NCI-H226 (cell line): ENCODE results near the gene PMP22.

Source experiments
- DNase-seq: peaks from one replicate; pipeline ENCODE4 v3.0.0-alpha.2; 2015

Gene PMP22

DNA sequence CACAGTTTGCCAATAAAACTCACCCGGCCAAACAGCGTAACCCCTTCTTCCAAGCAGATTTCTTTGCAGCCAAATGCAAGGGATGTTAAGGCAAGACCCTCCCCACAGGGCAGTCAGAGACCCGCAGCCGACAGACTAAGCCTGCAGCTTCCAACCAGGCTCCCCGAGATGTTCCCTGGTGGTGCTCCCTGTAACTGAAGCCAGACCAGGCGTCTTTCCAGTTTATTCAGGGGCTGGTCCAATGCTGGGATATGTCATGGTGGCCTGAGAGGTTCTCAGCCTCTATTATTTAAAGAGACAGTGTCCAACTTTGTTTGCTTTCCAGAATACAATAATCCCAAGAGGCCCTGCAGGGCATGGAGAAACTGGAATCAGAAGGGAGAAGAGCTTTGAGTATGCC, at the start of gene PMP22:
PMP22 (minus strand) TSS at position 196 of the 400 bp plus-strand sequence. CDS start 4,599 bp downstream, outside the sequence.
- DNase-seq = no peak

DNA sequence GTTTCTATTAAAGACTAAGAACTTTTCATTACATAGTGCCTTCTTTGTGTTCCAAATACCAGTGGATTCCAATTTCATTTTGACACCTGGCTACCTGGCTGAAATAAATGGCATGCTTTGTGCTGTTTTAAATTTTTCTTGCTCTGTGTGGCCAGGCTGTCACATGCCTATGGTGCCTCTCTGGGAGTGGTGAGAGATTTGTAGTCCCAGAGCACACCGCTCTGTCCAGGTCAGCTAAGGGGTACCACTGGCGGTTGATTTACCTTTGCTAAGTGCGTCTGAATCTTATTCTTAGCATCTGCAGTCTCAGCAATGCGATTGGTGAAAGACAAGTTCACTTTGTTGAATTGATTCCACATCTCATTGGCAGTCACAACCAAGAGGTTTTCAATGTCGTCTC, 46.9 kb upstream of the PMP22 start:
- no peak for DNase-seq

DNA sequence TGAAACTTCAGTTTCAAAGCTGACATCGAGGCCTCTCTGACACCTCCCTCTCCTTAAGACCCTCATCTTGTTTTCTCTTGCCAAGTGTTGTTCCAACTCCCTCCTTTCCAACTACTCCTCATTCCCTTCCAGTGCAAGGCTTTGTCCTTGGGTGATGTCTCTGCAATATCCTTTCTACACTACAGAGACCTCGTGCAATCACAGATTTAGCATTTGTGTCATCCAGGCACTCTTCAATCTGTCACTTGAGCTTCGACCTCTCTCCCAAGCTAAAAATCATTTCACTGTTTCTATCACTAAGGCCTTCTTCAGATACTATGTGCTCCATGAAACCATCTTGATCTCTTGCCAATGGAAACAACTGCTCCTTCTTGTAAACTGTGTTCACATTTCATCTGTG, 44.7 kb upstream of the PMP22 start:
- no peak for DNase-seq

DNA sequence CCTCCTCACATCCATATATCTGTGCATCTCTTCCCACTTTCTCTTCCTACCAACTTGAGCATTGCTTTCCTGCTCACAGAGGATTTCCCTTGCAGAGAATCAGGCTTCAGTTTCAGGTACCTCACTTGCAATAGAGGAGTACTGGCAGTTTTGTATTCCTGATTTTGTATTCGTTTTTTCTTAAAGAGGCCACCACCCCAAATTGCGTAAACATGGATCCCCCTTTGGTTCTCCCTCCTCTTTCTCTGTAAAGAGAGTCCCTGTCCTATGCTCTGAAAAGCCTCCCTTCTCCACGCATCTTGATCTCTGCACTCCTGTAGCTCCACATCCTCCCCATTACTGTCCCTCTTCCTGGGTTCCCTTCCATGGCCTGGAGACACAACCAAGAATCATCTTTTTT, 44.1 kb upstream of the PMP22 start:
- DNase-seq = no peak

DNA sequence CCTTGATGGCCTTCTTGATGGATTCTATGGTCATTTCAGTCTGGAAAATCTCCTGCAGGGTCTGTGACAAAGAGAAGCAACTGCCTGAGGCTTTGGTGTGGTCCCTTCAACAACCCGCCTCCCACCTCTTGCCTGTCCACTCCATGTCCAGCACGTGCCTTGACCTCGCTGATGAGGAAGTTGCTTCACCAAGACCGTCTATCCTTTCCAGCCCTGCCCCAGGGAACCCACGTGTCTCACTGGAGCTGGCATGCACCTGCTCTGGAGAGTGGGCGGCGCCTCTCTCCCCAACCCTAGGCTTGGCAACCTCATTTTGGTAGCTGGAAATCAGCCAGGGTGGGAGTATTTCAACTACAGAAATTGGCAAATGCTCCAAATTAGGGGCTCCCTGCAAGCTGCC, 43.6 kb upstream of the PMP22 start:
- no peak for DNase-seq

DNA sequence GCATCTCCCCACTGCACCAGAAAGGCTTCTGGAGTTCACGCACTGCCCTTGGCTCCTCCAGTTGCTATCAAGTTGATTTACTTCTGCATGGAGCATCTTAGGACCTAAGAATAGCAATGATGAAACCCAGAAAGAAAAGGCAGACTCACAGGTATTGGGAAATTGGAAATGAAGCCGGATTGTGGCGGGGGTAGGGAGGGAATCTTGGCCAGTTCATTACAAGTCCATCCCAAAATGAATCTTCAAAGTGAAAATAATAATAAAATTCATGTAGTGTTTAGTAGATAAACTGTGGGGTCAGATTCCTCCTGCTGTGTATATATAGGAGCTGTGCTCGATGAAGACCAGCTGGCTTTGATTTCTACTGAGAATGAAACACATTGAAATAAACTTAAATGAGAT, 42.6 kb upstream of the PMP22 start:
- no peak for DNase-seq

DNA sequence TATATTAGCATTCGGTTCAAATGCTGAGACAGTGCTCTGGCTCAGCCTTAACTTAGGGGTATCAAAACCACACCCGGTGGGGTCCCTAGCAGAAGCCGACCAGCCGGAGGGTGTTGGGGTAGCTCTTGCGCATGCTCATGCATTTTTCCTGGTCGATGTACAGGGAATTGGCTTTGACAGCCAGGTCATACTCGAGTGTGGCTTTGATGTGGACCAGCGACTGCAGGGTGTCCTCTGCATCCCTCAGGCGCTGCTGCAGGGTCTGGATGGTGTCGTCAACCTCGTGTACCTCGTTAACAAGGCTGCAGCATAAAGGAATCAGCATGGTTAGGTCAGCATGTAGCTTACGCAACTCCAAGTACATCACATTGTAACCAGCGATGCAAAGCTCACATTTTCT, 38.7 kb upstream of the PMP22 start:
- DNase-seq = no peak

DNA sequence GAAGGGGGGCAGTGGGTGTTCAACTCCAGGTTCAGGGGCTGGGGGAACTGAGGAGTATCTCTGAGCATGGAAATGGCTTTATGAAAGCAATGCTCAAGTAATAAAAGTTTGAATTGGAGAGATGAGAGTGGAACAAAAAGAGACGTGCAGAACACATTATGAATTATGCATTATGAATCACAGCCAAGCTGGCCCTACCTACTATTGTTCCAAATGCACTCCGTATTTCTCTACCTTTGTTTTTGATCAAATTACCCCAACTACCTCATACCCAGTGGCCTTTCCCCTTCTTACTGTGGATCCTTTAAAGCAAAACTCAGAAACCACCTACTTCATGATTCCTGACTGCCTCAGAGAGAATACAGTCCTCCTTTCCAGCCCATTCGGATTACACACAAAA, 38.1 kb upstream of the PMP22 start:
- no peak for DNase-seq

DNA sequence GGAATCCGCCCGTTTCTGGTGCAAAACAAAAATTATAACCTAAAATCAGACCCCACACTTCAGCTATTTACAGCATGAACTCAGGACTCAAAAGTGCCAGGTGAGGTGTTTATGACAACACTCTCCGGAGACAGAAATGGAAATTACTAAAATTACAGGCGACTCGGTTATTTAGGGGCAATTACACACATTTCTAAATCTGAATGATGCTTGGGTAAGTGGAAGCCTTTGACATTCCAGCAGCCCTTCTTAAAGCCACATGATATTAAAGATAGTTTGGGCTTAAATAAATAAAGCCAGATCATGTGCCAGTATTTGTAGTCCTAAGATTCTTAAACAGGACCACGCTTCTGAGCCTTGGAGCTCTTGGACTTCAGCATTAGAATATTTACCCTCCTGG, 36.7 kb upstream of the PMP22 start:
- no peak for DNase-seq

DNA sequence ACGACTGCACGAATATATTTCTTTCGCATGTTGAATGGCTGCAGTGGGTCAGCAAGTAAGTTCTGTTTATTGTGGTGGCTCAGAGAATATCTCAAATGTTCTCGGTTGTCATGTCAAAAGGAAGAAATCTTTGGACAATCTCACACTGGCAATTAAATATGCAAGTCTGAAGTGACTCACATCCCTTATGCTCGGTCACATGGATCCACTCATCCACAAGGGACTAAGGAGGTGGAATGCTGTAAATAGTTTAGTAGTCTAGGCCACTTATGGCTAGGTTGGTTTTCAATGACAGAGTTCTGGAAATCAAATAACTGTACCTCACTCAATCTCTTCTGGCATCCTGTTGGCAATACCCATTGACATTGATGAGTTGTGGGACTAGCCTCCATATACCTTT, 33.0 kb upstream of the PMP22 start:
- DNase-seq = no peak

DNA sequence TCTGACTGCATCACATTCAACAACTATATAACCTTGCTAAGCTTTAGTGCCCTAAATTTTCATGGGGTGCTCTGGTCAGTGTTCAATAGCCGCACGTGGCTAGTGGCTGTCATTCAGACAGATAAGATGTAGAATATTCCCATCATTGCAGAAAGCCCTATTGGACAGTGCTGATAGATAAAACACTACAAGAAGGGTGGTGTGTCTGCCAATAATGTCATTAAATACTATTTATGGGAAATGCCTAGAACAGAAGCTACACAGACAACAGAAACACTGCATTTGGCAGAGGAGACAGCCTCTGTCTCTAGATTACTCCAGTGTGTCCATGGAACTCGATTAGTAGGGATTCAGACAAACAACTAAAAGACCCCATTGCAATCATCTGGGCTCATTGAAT, 28.4 kb upstream of the PMP22 start:
- no peak for DNase-seq

DNA sequence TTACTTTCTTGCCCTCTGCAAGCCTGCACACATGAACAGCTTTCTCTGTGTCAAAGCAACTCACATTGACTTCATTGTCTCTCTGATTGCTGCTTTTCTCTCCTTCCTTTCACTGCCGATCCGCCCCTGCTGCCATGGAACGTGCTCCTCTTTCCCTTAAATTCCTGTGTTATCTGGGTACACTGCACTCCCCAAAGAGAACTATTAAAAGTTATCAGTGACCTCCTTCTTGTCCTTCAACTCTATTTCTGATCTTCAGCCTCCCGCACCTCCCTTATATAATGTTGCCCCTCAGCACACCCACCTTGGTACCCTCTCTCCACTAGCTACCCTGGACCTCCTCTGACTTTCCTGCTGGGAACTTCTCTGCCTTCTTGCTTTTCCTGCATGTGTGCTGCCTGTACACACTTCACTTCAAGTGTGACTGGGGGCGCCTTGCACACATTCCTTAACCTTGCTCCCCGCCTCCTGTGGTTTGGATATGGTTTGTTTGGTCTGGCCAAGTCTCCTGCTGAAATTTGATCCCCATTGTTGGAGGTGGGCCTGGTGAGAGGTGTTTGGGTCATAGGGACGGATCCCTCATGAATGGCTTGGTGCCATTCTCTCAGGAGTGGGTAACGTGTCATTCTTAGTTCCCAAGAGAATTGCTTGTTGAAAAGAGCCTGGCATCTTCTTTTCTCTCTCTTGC, 26.7 kb upstream of the PMP22 start:
- no peak for DNase-seq

DNA sequence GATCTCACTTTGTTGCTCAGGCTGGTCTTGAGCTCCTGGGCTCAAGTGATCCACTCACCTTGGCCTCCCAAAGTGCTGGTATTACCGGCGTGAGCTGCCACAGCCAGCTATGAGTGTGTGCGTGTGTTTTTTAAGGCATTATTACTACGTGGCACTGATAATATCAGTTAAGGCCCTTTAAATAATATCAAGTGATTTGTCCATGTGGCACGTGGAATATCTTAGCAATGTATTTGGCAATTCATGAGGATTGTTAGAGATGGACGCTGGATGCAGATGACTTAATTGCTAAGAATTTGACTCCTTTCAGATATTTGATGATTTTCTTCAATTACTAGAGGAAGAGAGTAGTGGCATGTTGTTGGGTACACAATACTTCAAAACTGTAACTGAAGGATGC, 25.5 kb upstream of the PMP22 start:
- no peak for DNase-seq

DNA sequence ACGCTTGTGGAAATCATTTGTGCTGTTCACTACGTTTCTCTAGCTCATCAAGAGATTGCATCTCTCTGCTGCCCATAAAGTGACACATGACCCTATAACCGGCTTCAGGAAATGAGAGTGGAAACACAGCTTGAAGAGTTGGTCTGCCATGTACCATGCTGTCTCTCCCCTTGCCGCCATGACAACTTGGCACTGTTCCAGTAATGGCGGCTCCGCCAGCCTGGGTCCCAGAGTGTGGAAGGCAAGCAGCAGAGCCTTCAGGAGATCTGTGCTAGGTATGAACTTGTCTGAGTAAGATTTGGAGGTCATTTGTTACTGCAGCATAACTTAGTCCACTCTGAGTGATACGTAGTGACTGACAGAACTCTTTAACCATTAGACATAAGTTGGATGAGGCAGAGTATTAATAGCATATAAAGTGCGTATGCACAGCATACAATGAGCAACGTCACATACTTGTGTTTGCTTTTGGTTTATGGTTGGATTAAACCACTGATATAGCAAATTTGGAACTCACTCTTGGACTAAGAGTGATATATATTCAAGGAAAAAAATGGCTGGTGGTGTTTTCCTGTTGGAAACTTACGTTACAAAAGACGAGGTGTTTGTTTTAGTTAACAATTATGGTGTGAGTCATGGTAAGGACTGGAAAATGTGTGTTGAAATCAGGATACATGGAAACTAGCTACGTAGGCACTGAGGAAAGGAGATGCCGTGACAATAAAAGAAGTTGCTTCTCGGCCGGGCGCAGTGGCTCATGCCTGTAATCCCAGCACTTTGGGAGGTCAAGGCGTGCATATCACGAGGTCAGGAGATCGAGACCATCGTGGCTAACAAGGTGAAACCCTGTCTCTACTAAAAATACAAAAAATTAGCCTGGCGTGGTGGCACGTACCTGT, 24.4 kb upstream of the PMP22 start:
- no peak for DNase-seq

DNA sequence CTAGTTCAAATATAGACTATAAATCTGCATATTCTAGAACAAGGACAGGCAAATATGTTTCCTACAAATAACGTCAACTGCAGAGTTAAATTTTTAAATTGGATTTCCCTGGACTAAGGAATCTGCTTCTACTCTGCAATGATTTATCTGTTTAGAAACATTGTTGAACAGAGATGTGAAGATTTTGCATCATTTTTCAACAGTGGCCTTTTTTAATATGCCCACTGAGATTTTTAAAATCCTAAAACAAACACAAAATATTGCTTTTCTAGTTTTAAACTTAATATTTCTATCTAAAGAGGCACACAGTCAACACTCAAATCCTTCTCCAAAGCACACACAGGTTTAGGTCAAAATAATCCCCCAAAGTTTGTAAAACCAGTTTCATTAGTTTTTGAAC, 23.7 kb upstream of the PMP22 start:
- no peak for DNase-seq

DNA sequence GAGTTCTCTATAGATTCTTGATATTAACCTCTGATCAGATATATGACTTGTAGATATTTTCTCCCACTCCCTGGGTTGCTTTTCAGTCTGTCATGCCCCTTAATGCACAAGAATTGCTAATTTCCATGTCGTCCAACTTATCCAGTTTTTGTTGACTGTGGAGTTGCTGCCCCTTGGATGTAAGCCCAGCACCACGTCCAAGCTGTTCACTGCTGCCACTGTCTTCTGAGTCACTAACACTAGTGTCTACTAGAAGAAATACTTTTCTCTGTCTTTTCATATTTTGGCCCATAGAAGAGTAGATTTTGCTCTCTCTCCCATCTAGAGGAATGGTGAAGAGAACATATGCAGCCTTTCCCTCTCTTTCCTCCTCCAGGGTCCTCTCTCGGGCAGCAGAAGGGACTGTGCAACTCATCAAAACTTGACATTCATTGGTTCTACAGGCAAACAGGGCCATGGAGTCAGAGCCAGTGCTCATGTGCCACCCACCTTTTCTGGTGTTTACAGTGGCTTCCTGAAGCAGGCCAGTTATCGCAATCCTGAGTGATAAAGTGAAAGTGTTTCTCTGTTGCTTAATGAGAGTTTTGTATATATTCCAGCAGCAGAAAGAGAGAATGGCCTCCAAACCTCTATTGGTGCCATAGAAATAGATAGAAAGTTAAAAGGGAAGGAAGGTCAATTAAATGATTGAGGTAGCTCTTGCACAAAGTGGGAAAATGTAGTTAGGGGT, 22.6 kb upstream of the PMP22 start:
- DNase-seq = no peak

DNA sequence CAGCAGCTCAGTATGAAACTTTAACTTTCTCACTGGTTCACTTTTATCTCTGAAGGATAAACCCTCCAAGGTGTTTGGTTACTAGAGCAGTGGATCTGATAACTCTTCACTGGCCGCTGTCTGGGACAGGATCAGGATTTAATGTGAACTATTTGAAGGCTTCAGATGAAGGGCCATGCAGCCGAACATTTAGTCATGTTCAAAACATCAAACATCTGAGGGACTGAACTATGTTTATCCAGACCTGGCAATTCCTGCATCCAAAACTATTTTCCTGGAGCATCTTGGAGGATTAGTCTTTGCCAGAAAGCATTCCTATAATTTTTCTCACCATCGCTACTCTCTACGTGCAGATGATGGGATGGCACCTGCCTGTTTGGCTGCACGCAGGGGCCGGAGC, 20.3 kb upstream of the PMP22 start:
- DNase-seq = no peak

DNA sequence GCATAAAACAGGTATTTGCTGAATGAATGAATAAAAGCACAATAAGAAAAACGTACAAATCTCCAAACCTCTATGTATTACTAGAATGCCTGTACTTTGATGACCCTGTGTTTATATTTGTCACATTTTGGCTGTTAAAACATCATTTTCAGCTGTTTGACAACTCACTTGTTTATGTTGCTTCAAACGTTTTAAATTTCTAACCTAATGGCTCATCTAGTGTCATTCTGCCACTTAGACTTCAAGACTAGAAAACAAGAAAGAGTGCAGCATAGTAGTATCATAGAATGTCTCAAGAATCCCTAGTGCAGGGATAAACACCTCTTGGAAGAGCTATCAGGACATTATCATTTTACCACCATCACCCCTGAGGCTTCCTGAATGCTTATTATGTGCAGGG, 19.4 kb upstream of the PMP22 start:
- DNase-seq = no peak

DNA sequence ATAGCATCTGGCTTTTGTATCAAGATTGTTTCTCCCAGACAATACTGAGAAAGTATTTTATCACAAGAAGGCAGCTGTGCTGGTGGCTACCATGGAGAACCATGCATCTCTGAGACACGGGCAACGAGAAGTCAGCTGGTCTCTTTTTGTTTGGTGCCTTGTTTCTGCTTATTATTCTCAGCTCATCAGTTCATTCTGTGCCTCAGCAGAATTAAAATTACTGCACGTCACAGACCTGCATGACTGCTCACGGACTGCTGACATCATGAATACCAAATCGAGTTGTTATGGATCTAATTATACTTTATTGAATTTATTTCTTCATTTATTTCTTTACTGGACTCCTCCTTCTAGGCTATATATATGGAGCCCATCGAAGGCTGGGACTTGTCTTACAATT, 19.0 kb upstream of the PMP22 start:
- no peak for DNase-seq

DNA sequence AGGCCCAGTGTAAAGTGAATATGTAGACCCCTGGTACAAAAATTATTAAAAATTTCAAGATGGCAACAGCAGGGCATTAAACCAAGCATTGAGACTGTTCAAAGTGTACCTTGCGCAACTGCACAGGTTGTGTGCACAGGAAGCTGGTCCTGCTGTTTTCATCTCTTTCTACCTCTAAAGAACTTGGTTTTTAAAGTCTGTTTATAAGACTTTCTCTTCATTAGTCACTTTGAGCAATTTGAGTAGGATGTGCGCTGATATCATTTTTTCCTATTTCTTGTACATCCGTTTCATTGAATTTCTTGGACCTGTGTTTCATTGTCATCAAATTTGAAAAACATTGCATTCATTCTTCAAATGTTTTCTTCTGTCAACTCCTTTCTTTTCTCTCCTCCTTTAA, 16.8 kb upstream of the PMP22 start:
- no peak for DNase-seq

DNA sequence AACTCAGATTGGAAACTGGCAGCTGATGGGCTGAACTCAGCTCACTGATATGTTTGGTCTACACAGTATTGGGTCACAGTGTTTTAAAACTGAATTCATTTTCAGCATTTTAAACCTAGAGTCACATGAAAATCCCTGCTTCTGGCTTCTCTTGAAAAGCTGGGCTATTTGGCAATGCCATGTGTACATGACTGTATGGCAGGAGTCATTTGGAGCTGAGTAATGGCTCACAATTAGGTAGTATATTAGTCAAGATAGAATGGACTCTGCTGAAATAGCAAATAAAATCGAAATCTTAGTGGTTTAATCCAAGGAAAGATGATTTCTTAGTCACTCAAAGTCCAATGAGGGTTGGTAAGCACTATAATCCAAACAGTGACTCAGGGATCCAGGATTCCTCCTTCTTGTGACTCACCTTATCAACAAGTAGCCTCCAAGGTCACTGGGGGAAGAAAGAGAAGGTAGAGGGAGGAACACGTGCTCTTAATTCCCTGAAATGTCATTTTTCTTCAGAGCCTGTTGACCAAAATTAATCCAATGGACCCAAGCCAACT, 13.9 kb upstream of the PMP22 start:
- peak; percentile 73 for DNase-seq

DNA sequence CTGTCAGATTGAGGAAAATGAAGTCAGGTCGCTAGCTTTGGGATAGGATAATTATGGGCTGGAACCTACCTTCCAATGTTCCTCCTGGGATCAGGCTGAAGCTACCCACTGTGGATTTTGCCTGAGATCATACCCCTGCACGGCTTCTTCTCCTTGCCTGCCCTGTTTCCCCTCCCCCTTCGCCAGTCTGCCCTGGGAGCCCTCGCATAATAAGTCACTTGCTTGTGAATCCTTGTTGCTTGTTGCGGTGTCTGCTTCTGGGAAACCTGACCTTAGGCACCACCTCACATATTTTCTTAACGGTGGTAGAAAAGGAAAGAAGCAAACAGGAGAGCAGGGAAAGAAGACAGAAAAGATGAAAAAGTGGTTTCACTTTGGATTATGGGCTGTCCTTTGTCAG, 13.3 kb upstream of the PMP22 start:
- DNase-seq = no peak

DNA sequence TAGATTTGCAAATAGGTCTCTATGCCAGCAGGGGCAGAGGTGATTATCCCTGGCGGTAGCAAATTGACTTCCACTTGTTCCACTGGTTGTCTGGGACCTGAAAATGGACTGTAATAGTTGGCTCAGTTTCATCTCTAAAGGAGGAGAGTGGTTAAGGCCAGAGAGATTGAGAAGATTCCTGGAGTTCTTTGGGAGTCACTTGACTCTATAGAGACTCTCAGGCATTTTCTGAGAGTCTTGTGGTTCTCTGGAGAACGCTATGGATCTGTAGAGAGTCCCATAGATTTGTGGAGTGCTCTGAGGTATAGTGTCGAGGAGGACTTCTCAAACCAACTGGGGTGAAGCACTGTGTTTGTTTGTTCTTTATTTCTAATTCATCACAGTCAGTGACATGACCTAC, 8.9 kb upstream of the PMP22 start:
- DNase-seq = no peak
